NCI-H146 (cell line): ENCODE measurements around the gene ZNF180.
"Not testable (repeated sequence)": the region's sequence is repeated elsewhere in the genome, so short reads cannot be mapped to it uniquely, and the experiment has no call there.

Experiments
- DNase-seq: peaks from one replicate; lab custom pipeline; 2025; lab: John Stamatoyannopoulos, UW

ZNF180 gene

GRCh38 chr19:44498988-44499387, 1.3 kb downstream of the ZNF180 start:
- DNase-seq, result no peak

GRCh38 chr19:44496711-44497110, 3.6 kb downstream of the ZNF180 start:
- DNase-seq, result no peak

GRCh38 chr19:44476559-44477408, 23.5 kb downstream of the ZNF180 start:
- DNase-seq, result peak; percentile 15

- DNase-seq, result not testable (repeated sequence)
Observed at GRCh38 chr19:44468730-44469129, 31.6 kb downstream of the ZNF180 start.

- DNase-seq, result not testable (repeated sequence)
Observed at GRCh38 chr19:44462600-44463286, 37.6 kb downstream of the ZNF180 start.

- not testable (repeated sequence) for DNase-seq
Observed at GRCh38 chr19:44456016-44456415, 44.3 kb downstream of the ZNF180 start.

- no peak for DNase-seq
Observed at GRCh38 chr19:44455100-44455499, 45.2 kb downstream of the ZNF180 start.

GRCh38 chr19:44452367-44452766, 48.0 kb downstream of the ZNF180 start:
- no peak for DNase-seq

- DNase-seq, result no peak
Observed at GRCh38 chr19:44451687-44452086, 48.6 kb downstream of the ZNF180 start.

GRCh38 chr19:44447916-44448674, 52.2 kb downstream of the ZNF180 start, which contains the start of gene ZNF229:
Gene ZNF229 (minus strand): TSS chr19:44448472. CDS start chr19:44442847, 5,625 bp downstream.
- DNase-seq, result peak; percentile 88

GRCh38 chr19:44438441-44438840, 61.9 kb downstream of the ZNF180 start:
- DNase-seq, result no peak

- no peak for DNase-seq
Observed at GRCh38 chr19:44435441-44435840, 64.9 kb downstream of the ZNF180 start.

- no peak for DNase-seq
Observed at GRCh38 chr19:44430956-44431355, 69.4 kb downstream of the ZNF180 start.
